HG02678 (cell line): Measurements from ENCODE around the gene BAIAP3.

Experiments
- ATAC-seq: cut with Tn5 transposase; IDR thresholded peaks from one replicate; pipeline ENCODE4 v1.9.1; 2021; ENCODE audit warnings: mild to moderate bottlenecking, moderate library complexity; ENCODE audit not compliant: unreplicated experiment

The BAIAP3 gene

DNA sequence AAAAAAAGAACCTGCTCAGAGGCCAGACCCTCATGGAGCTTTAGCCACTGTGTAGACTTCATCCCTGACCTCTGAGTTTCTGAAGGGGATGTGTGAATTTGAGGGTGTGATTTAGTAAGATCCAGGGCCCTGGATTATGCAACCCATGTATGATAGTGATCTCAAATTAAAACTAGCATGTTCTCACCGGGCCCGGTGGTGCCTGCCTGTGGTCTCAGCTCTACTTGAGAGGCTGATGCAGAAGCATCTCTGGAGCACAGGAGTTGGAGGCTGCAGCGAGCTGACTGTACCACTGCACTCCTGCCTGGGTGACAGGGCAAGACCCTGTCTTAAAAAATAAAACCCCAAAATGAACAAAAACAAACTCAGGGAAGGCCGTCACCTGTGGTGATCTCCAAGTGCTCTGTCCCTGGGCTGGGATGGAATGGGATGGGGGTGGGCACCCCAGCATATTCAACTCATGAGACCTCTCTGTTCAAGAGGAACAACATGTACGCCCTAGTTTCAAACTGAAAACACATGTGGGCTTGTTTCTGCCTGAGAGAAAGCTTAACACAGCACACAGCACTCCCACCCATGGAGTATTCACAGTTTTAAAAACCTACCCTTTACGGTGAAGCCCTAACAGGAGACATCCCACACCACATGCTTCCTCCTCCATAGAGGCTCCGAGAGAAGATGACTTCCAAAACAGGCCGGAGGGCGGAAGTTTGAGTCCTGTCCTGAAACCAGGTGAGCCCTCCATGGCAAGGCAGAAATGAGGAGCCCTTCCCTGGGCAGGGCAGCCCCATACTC, 48.4 kb downstream of the BAIAP3 start:
- no peak for ATAC-seq

DNA sequence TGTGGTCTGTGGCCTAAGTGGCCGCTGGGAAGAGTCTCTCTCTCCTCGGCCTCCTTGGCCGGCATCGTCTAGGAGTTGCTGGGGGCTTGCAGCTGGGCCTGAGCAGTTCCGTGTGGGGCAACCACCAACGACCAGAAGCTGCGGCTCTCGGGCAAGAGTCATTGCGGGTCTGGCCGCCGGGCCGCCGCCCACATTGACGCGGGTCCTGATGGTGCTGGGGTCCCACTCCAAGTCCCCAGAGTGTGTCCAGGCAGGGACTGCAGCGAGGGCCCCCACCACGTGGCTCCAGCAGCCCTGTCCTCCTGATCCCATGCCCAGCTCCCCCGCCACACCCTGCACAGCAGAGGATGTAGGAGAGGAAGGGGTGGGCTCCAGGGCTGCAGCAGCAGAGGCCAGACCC, 50.1 kb downstream of the BAIAP3 start:
- ATAC-seq: no peak

DNA sequence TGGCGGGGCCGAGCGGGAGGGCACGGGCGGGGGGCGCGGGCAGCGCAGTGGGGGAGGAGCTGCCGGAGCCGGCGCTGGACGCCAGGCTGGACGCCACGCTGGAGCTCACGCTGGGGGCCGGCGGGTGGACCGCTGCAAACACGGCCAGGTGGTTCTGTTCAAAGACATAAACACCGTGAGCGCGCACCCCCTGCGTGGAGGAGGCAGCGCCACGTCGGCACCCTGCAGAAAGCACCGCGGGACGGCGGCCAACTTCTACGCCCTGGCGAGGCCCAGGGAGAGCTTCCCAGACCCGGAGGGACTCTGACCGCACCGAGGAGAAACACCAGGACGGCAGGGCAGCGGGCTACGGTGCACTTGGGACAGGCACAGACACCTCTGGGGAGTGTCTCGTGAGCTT, 51.8 kb downstream of the BAIAP3 start:
- no peak for ATAC-seq

DNA sequence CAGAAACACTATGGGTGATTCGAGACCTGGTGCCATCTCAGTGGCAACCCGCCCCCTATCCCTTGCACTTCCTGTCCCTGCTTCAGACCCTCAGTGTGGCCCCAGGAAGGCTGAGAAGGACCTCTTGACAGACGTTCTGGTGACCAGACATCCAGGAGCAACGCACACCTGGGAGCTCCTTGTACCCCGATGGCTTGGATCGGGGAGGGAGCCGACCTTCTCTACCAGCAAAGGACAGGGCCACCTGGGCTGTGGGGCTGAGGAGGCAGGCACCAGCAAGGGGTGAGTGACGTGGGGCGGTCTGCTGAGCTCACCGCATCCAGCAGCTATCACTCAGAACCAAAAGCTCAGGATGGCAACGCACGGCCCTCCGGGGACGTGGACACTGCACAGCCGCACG, 53.9 kb downstream of the BAIAP3 start:
- ATAC-seq: no peak

DNA sequence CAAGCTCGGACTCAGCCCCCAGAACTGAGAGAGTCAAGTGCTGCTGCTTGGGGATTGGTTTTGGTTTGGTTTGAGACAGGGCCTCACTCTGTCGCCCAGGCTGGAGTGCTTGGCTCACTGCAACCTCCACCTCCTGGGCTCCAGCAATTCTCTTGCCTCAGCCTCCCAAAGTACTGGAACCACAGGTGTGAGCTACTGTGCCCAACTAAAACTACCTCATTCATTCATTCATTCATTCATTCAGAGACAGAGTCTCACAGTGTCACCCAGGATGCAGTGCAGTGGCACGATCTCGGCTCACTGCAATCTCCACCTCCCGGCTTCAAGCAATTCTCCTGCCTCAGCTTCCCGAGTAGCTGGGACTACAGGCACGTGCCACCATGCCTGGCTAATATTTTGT, 56.3 kb downstream of the BAIAP3 start:
- no peak for ATAC-seq

DNA sequence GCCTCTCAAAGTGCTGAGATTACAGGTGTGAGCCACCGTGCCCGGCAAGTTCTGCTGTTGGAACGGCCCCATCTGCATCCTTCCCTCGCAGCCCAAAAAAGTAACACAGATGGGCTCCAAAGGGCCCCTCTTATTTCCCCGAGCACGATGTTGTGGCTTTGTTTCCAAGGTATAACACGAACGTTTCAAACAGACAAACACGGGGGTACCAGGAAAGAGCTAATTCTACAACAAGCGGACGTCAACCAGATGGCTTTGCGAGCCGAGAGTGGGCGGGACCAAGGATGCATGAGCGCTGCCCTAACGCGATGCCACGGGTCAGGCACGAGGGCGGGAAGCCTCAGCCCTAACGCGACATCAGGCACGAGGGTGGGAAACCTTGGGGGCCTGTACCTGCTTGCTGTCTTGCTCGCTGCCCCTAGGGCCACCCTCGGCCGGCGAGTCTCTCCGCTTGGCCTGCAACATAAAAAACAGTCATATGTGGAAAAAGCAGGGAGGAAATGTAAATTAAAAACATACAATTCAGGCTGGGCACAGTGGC, 56.9 kb downstream of the BAIAP3 start:
- ATAC-seq: no peak

DNA sequence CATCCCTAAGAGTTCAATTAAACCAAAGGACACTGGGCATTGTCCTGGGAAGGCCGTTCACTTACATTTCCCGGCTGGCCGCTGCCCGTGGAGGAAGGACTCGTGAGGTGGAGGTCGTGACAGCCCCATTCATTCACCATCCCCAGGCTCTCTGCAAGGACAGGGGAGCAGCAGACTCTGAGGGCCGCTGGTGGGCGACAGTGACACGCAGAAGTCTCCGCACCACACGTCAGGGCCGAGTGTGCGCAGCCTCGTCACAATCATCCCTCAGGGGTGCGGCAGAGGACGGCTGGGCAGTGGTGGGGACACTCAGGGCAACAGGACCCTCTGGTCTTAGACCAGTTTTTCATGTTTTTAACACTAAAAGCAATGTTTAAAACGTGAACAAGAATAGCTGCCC, 59.4 kb downstream of the BAIAP3 start:
- no peak for ATAC-seq

DNA sequence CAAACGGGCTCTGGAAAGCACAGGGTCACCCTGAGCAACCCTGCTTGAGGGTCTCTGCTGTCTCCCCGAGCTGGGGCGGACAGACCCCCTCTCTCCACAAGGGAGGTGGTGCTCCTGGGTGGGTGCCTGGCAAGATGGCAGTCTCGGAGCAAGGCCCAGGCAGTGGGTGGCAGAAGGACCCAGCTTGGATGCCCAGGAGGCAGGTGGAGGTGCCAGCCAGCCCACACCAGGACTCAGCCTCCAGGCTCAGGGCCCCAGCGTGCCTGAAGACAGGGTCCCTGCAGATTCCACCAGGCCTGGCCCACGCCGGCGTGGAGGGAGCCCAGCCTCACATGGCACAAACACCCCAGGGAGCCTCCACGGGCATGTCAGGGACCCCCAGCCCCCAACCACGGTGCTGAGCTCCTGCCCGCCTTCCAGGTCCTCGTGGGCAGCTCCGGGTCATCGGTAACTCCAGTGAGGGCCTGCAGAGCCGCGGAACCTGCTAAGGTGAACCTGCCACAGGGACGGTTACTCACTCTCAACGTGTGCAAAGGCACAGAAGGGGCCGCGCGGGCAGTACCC, 60.2 kb downstream of the BAIAP3 start:
- no peak for ATAC-seq

DNA sequence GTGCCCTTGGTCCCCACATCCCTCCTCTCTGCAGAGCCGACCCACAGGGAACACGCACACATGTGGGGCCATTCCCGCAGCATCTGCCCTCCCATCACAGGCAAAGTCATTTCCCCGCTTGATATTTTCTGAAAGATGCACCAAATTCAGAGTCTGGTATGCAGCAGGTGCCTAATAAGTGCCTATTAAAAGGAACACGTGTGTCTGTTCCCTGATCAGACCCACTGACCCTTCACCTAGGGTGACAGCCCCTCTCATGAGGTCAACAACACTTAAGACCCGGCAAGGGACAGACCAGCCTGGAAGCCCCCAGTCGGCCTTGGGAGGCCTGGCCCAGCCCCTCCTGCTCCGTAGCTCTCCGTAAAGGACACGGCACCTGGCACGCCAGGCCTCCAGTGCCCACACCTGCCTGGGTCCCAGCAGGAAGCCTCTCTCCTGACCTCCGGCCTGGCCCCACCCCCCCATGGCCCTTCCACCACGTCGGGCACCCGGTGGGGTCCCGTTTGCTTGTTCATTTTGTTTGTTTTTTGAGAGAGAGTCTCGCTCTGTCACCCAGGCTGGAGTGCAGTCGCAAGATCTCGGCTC, 61.0 kb downstream of the BAIAP3 start:
- no peak for ATAC-seq

DNA sequence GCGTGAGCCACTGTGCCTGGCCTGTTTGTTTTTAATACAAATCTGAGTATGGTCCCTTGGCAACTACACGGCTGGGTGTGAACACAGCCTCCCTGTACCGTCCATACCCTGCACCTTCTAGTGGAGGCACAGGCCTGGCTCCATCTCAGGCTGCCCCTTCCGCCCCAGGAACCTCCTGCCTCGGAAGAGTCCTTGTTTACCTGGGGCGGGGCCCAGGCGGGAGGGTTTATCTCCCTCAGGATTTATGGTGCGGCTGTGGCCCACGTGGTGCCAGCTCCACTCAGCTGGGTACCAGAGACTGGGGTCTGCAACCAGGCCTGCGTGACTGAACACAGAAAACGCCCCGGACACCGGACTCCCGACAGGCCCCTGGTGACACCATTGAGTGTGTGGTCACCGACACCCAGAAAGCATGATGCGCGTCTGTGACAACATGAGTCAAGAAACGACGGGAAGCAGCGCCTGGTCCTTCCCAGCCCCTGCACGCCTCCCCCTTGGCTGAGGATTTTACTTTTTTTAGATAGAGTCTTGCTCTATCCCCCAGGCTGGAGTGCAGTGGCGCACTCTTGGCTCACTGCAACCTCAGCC, 62.1 kb downstream of the BAIAP3 start:
- ATAC-seq: no peak

DNA sequence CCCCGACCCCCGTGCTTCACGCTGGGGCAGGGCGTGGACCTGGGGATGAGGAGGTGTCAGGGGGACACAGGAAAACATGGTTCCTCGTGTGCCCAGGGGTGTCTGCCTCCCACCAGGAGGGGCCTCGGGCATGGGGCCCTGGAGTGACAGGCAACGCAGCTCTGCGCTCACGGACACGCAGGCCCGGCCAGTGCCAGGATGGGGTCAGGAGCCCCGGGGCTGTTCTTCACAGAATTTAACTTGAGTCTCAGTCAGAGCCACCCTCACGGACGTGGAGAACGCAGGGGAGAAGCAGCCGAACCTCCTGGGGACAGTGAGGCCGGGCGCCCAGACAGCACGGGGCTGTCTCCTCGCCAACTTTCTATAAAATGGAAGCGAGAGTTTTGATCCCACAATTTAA, 64.3 kb downstream of the BAIAP3 start:
- ATAC-seq: no peak

DNA sequence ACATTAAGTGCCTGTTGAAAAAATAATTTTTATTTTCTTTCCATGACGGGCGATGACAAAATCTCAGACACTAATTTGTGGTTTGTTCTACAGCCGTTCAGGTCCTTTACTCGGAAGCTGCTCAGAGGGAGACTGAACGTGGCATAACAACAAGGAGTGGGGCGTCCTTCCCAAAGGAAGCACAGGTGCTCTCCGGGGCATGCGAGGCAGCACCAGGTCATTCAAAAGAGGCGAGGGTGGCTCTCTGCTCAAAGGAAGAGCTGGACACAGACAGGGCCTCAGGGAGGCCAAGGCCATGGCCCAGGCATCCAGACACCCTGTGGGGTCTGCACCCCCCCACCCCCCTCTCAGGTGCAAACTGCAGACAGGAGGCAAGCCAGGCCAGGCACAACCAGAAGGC, 64.9 kb downstream of the BAIAP3 start:
- no peak for ATAC-seq
